Natural killer cell (primary cell): ENCODE data around the gene USP36. TPM values are rescaled to one million over a fixed set of nuclear protein-coding genes. Genes with fewer than 3 reads are reported as not detected.
A peak's percentile ranks its signal among the peaks of the same experiment; 100 is the strongest.

Experiments
- ATAC-seq, 3 donors: fragments of 150-1000 bp in 2 of 3; fragments of 200-7000 bp in 1 of 3; cut with Tn5 transposase; 1 replicate in 1 of 3; 2 replicates in 2 of 3; pipeline ENCODE4 v1.10.0; 2021; ENCODE audit warnings: mild to moderate bottlenecking in 2 of 3, moderate library complexity in 2 of 3
- DNase-seq, 2 donors: peaks; one replicate each; pipeline versions ENCODE4 v3.0.0 to v3.0.0-alpha.2; 2013 to 2021; ENCODE audit warnings: mixed read lengths in 1 of 2
- H3K27ac ChIP-seq: one replicate; pipeline ENCODE4 v1.5.1; 2013; ENCODE audit warnings: mild to moderate bottlenecking, low read length
- H3K27me3 ChIP-seq: one replicate; pipeline ENCODE4 v1.6.1; 2013; ENCODE audit warnings: low read length; ENCODE audit not compliant: control insufficient read depth, insufficient read depth
- H3K36me3 ChIP-seq: one replicate; pipeline ENCODE4 v1.6.1; 2013; ENCODE audit warnings: low read length; ENCODE audit not compliant: control insufficient read depth, insufficient read depth
- H3K4me1 ChIP-seq: one replicate; pipeline ENCODE4 v1.6.1; 2013; ENCODE audit warnings: low read length; ENCODE audit not compliant: control insufficient read depth, insufficient read depth
- H3K4me3 ChIP-seq: one replicate; pipeline ENCODE4 v1.5.1; 2013; ENCODE audit warnings: low read length
- H3K9me3 ChIP-seq: one replicate; pipeline ENCODE4 v1.6.1; 2013; ENCODE audit warnings: low read length; ENCODE audit not compliant: control insufficient read depth, insufficient read depth
- H3K27ac Mint-ChIP-seq, 2 donors: one replicate each; pipeline ENCODE4 v1.8.0; 2022; ENCODE audit warnings: mild to moderate bottlenecking in 2 of 2, mixed read lengths in 2 of 2, moderate library complexity in 1 of 2
- H3K27me3 Mint-ChIP-seq, 2 donors: one replicate each; pipeline ENCODE4 v1.8.0; 2022; ENCODE audit warnings: low read depth in 2 of 2, mixed read lengths in 2 of 2
- H3K36me3 Mint-ChIP-seq: one replicate; pipeline ENCODE4 v1.8.0; 2022; ENCODE audit warnings: mixed read lengths
- H3K4me1 Mint-ChIP-seq, 2 donors: one replicate each; pipeline ENCODE4 v1.8.0; 2022; ENCODE audit warnings: mixed read lengths in 2 of 2
- H3K4me3 Mint-ChIP-seq: one replicate; pipeline ENCODE4 v1.8.0; 2022; ENCODE audit warnings: mild to moderate bottlenecking, moderate library complexity, mixed read lengths
- H3K9me3 Mint-ChIP-seq, 2 donors: one replicate each; pipeline ENCODE4 v1.8.0; 2022; ENCODE audit warnings: mixed read lengths in 2 of 2
- CTCF ChIP-seq: fragments of 200-600 bp; IDR thresholded peaks from one replicate; pipeline ENCODE4 v1.8.0; 2022; ENCODE audit warnings: antibody characterized with exemption
- whole genome bisulfite sequencing: methylation state at CpG from one replicate; pipeline ENCODE4 v1.1.7; 2013; ENCODE audit warnings: missing lambda C conversion rate; ENCODE audit not compliant: insufficient coverage; 5-methylcytosine and 5-hydroxymethylcytosine counted together
- intact Hi-C: fragments of 100-400 bp; cut with micrococcal nuclease; formaldehyde crosslinking; loops from one replicate; pipeline ENCODE4 v1.14.2; 2022
- total RNA-seq, 4 donors: library from RNA; stranded (reverse); fragments of 120-200 nt in 1 of 4; gene quantifications; one replicate each; pipeline versions ENCODE4 v1.2.3 to v1.2.4, GENCODE V29; 2013 to 2022

USP36 gene
- total RNA-seq, 3 donors from 2014 or later (not counting 1 experiment from before 2014, with no cell fraction given) = 241 to 304 (median 270) TPM

GRCh38 chr17:78771758-78772382 lies 68.7 kb downstream of the USP36 start:
- no peaks in the 10 kb centered on the region for H3K36me3 Mint-ChIP-seq
- WGBS = 13% methylated on average over 6 of the region's 6 CpGs
- peak overlapping the region; percentile 85 for H3K4me3 Mint-ChIP-seq
- no peaks in the 10 kb centered on the region for H3K9me3 Mint-ChIP-seq
- no peaks in the 10 kb centered on the region for H3K27me3 Mint-ChIP-seq
- DNase-seq (peak in 1 of 2 donors; percentile 67), ATAC-seq (no peak)
- peak overlapping the region in 1 of 2 donors; percentile 94 for H3K27ac Mint-ChIP-seq
- H3K27ac ChIP-seq = peak overlapping the region; percentile 86
- peaks cover 91% of the 10 kb centered on the region for H3K4me1 ChIP-seq
- H3K36me3 ChIP-seq = no peaks in the 10 kb centered on the region
- TF ChIP-seq CTCF = no peak
- H3K4me3 ChIP-seq = peak overlapping the region; percentile 4
- no peaks in the 10 kb centered on the region for H3K27me3 ChIP-seq
- H3K4me1 Mint-ChIP-seq = peaks cover 40% of the 10 kb centered on the region in 2 donors
- H3K9me3 ChIP-seq = no peaks in the 10 kb centered on the region
- intact Hi-C loops = no loop called here

- no peak overlapping the region for H3K4me3 Mint-ChIP-seq
- no peaks in the 10 kb centered on the region for H3K9me3 ChIP-seq
- peaks cover 89% of the 10 kb centered on the region for H3K4me1 ChIP-seq
- ATAC-seq = peak; percentile 42 to 66 (median 65)
- DNase-seq = peak in 1 of 2 donors; percentile 64
- H3K36me3 Mint-ChIP-seq = no peaks in the 10 kb centered on the region
- H3K36me3 ChIP-seq = no peaks in the 10 kb centered on the region
- H3K4me3 ChIP-seq = no peak overlapping the region
- intact Hi-C loops = no loop called here
- TF ChIP-seq CTCF = peak; percentile 20
- peaks cover 32 to 33% of the 10 kb centered on the region in 2 donors for H3K4me1 Mint-ChIP-seq
- H3K27me3 Mint-ChIP-seq = no peaks in the 10 kb centered on the region
- no peaks in the 10 kb centered on the region for H3K27me3 ChIP-seq
- no peaks in the 10 kb centered on the region for H3K9me3 Mint-ChIP-seq
- 84% methylated on average over 7 of the region's 7 CpGs for WGBS
- no peak overlapping the region for H3K27ac Mint-ChIP-seq
- H3K27ac ChIP-seq = peak overlapping the region; percentile 46
These were observed 71.3 kb downstream of the USP36 start for GRCh38 chr17:78769196-78769773.

GRCh38 chr17:78767806-78768205 lies 72.8 kb downstream of the USP36 start:
- peaks cover 30 to 34% of the 10 kb centered on the region in 2 donors for H3K4me1 Mint-ChIP-seq
- intact Hi-C loops = no loop called here
- no peaks in the 10 kb centered on the region for H3K27me3 Mint-ChIP-seq
- no peaks in the 10 kb centered on the region for H3K9me3 Mint-ChIP-seq
- no peak overlapping the region for H3K4me3 Mint-ChIP-seq
- peaks cover 89% of the 10 kb centered on the region for H3K4me1 ChIP-seq
- H3K9me3 ChIP-seq = no peaks in the 10 kb centered on the region
- no peaks in the 10 kb centered on the region for H3K36me3 ChIP-seq
- H3K27ac ChIP-seq = no peak overlapping the region
- H3K27ac Mint-ChIP-seq = no peak overlapping the region
- no peaks in the 10 kb centered on the region for H3K27me3 ChIP-seq
- ATAC-seq = no peak
- WGBS = 37% methylated on average over 4 of the region's 4 CpGs
- no peak for TF ChIP-seq CTCF
- no peak for DNase-seq
- H3K4me3 ChIP-seq = no peak overlapping the region
- H3K36me3 Mint-ChIP-seq = no peaks in the 10 kb centered on the region
